ENCODE results near the gene PON3.

DNA sequence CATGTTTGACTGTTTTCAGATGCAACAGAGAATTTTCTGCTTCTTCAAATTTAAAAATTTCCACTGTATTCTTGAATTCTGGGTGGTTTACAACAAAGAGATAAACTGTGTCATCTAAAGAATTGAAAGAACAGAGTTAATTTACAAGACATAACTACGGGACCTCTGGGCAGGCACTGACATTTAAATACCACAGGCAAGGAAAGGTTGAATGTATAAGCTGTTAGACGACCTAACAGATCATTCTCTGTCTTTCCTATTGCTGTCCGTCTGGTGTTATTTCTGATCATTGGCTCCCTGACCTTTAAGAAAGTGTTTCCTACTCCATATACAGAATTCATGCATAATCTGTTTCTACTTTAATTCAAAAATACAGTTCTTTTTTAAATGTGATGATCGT, 15.5 kb upstream of the PON3 start:
- TF ChIP-seq CHD2 (IDR thresholded peaks at IDR 0.05; ENCODE audit: low read length) = no peak
- TF ChIP-seq, protein P1, sequence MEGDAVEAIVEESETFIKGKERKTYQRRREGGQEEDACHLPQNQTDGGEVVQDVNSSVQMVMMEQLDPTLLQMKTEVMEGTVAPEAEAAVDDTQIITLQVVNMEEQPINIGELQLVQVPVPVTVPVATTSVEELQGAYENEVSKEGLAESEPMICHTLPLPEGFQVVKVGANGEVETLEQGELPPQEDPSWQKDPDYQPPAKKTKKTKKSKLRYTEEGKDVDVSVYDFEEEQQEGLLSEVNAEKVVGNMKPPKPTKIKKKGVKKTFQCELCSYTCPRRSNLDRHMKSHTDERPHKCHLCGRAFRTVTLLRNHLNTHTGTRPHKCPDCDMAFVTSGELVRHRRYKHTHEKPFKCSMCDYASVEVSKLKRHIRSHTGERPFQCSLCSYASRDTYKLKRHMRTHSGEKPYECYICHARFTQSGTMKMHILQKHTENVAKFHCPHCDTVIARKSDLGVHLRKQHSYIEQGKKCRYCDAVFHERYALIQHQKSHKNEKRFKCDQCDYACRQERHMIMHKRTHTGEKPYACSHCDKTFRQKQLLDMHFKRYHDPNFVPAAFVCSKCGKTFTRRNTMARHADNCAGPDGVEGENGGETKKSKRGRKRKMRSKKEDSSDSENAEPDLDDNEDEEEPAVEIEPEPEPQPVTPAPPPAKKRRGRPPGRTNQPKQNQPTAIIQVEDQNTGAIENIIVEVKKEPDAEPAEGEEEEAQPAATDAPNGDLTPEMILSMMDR (IDR thresholded peaks at IDR 0.05; ENCODE audit: control extremely low read depth in 1 of 3, insufficient read depth in 1 of 3, low read depth in 1 of 3, low read length in 3 of 3) = no peak
- TF ChIP-seq KDM4A (IDR thresholded peaks at IDR 0.05; ENCODE audit: low read depth, low read length, severe bottlenecking) = no peak
- no peak for TF ChIP-seq SP1 (IDR thresholded peaks at IDR 0.05; ENCODE audit: low read depth, low read length)
- no peak for TF ChIP-seq ZNF274 (IDR thresholded peaks at IDR 0.05; ENCODE audit: borderline replicate concordance, extremely low read depth, low read length)
- no peak for TF ChIP-seq RXRA (IDR thresholded peaks at IDR 0.05; ENCODE audit: insufficient read depth, low read depth, low read length)
- no peak for TF ChIP-seq BCL11A (IDR thresholded peaks at IDR 0.05; ENCODE audit: low read depth in 2 of 2, low read length in 2 of 2)
- no peak for TF ChIP-seq POLR2A (IDR thresholded peaks at IDR 0.05; ENCODE audit: control extremely low read depth in 1 of 2, low read depth in 2 of 2, low read length in 2 of 2)
- TF ChIP-seq ASH2L (IDR thresholded peaks at IDR 0.05; ENCODE audit: low read length) = no peak
- TF ChIP-seq EZH2 (IDR thresholded peaks at IDR 0.05; ENCODE audit: low read depth, low read length, severe bottlenecking) = no peak
- no peak for TF ChIP-seq TAF1 (IDR thresholded peaks at IDR 0.05; ENCODE audit: low read depth, low read length)
- no peak for TF ChIP-seq CHD1 (IDR thresholded peaks at IDR 0.05; ENCODE audit: low read depth, low read length)
- TF ChIP-seq RFX5 (IDR thresholded peaks at IDR 0.05; ENCODE audit: borderline replicate concordance, low read depth, low read length) = no peak
- TF ChIP-seq JUND (IDR thresholded peaks at IDR 0.05; ENCODE audit: low read length) = no peak
